GM12878 (cell line): ENCODE data around the gene DRD3. TPM values are rescaled to one million over a fixed set of nuclear protein-coding genes. Genes with fewer than 3 reads are reported as not detected.

ENCODE experiments used
- ATAC-seq: fragments of 200-7000 bp; cut with Tn5 transposase; 3 replicates; pipeline ENCODE4 v1.9.1; 2020; ENCODE audit warnings: mild to moderate bottlenecking, moderate library complexity
- BruUV-seq: library from RNA; stranded (reverse); fragments of 400-500 nt; replicated peaks from 2 replicates; lab custom pipeline; 2021; lab: Mats Ljungman, UMichigan
- CTCF ChIA-PET: fragments of 300-600 bp; sonication (Branson Sonifier 250); formaldehyde crosslinking; extraction: SDS; loops from one replicate; lab custom pipeline; 2021; ENCODE audit warnings: inconsistent platforms; lab: Yijun Ruan, JAX
- POLR2A ChIA-PET: fragments of 350-600 bp; formaldehyde crosslinking; extraction: SDS; loops from one replicate; lab custom pipeline; 2021; ENCODE audit warnings: inconsistent platforms; lab: Charles Lee
- RAD21 ChIA-PET: fragments of 300-600 bp; sonication (Branson Sonifier 250); formaldehyde crosslinking; loops from one replicate; lab custom pipeline; 2023; ENCODE audit warnings: antibody characterized with exemption; ENCODE audit not compliant: unreplicated experiment; lab: Charles Lee
- SMC1A ChIA-PET: fragments of 300-600 bp; sonication (Branson Sonifier 250); formaldehyde crosslinking; loops from one replicate; lab custom pipeline; 2023; ENCODE audit not compliant: unreplicated experiment, uncharacterized antibody; lab: Charles Lee
- DNase-seq: peaks from one replicate; pipeline ENCODE4 v3.0.0-alpha.2; 2011; ENCODE audit warnings: low read depth, low spot score
- FAIRE-seq: peaks from 3 replicates; lab custom pipeline; 2011; peaks lifted over from hg19 to GRCh38; lab: Jason Lieb, UNC
- H2AFZ ChIP-seq: 2 replicates; pipeline ENCODE4 v1.6.0; 2011; ENCODE audit warnings: low read depth, low read length, control low read depth; ENCODE audit not compliant: control insufficient read depth
- H3K27ac ChIP-seq: 2 replicates; pipeline ENCODE4 v1.5.1; 2011; ENCODE audit warnings: control low read depth; ENCODE audit not compliant: control insufficient read depth, insufficient read depth
- H3K27me3 ChIP-seq, 2 experiments: replicated peaks in 1 of 2; 2 replicates each; pipeline versions ENCODE4 v1.6.0 to v1.6.1; 2011; ENCODE audit warnings: low read length in 1 of 2; ENCODE audit not compliant: control insufficient read depth in 2 of 2, insufficient read depth in 2 of 2
- H3K36me3 ChIP-seq, 2 experiments: 2 replicates each; pipeline ENCODE4 v1.5.1; 2011; ENCODE audit warnings: low read length in 1 of 2; ENCODE audit not compliant: control insufficient read depth in 2 of 2, insufficient read depth in 2 of 2
- H3K4me1 ChIP-seq: 2 replicates; pipeline ENCODE4 v1.6.1; 2011; ENCODE audit warnings: mild to moderate bottlenecking, low read length, moderate library complexity, mixed read lengths; ENCODE audit not compliant: control insufficient read depth, insufficient read depth
- H3K4me2 ChIP-seq: 2 replicates; pipeline ENCODE4 v1.6.0; 2011; ENCODE audit warnings: control low read depth; ENCODE audit not compliant: control insufficient read depth, insufficient read depth
- H3K4me3 ChIP-seq: fragments of 200-600 bp; sonication (generic); 2 replicates; pipeline ENCODE4 v1.5.1; 2016
- H3K79me2 ChIP-seq: 2 replicates; pipeline ENCODE4 v1.6.0; 2011; ENCODE audit warnings: low read length; ENCODE audit not compliant: control insufficient read depth, insufficient read depth
- H3K9ac ChIP-seq: 2 replicates; pipeline ENCODE4 v1.8.0; 2011; ENCODE audit warnings: low read length, control low read depth, mixed read lengths; ENCODE audit not compliant: control insufficient read depth, insufficient read depth
- H3K9me3 ChIP-seq: replicated peaks from 3 replicates; pipeline ENCODE4 v1.5.1; 2011; ENCODE audit warnings: mild to moderate bottlenecking, low read length; ENCODE audit not compliant: control insufficient read depth, insufficient read depth
- H4K20me1 ChIP-seq: 2 replicates; pipeline ENCODE4 v1.6.0; 2011; ENCODE audit not compliant: control insufficient read depth, insufficient read depth
- ASH2L ChIP-seq: fragments of 300-600, 200-600 bp; sonication (generic); IDR thresholded peaks from 2 replicates; pipeline ENCODE4 v1.6.1; 2017; ENCODE audit warnings: low read depth, mild to moderate bottlenecking, borderline replicate concordance
- BRCA1 ChIP-seq: IDR thresholded peaks from 2 replicates; pipeline ENCODE4 v1.6.1; 2011; ENCODE audit warnings: low read depth, low read length, improper control_type of control experiment
- E2F8 ChIP-seq: fragments of 450-650 bp; IDR thresholded peaks from 2 replicates; pipeline ENCODE4 v1.6.1; 2018; ENCODE audit warnings: mild to moderate bottlenecking, low read depth, moderate library complexity; ENCODE audit not compliant: partially characterized antibody
- FOXK2 ChIP-seq: fragments of 450-650 bp; IDR thresholded peaks from 2 replicates; pipeline ENCODE4 v1.6.1; 2017; ENCODE audit warnings: mild to moderate bottlenecking, moderate library complexity
- GATAD2B ChIP-seq: fragments of 450-650 bp; conservative IDR thresholded peaks from 2 replicates; pipeline ENCODE4 v1.6.1; 2017; ENCODE audit warnings: low read depth, mild to moderate bottlenecking, moderate library complexity
- IRF4 ChIP-seq: IDR thresholded peaks from 2 replicates; pipeline ENCODE4 v1.6.1; 2011; ENCODE audit warnings: low read depth, low read length
- JUND ChIP-seq: IDR thresholded peaks from 2 replicates; pipeline ENCODE4 v1.6.1; 2012; ENCODE audit warnings: low read depth, mild to moderate bottlenecking, low read length, improper control_type of control experiment, moderate library complexity
- NFIC ChIP-seq: IDR thresholded peaks from 2 replicates; pipeline ENCODE4 v1.6.1; 2012; ENCODE audit warnings: low read depth, mild to moderate bottlenecking, inconsistent platforms, low read length, moderate library complexity
- NR2C1 ChIP-seq: fragments of 450-650 bp; IDR thresholded peaks from 2 replicates; pipeline ENCODE4 v1.6.1; 2017; ENCODE audit warnings: antibody characterized with exemption, mild to moderate bottlenecking, moderate library complexity
- POU2F2 ChIP-seq: IDR thresholded peaks from 3 replicates; pipeline ENCODE4 v1.6.1; 2011; ENCODE audit warnings: low read depth, mild to moderate bottlenecking, low read length, borderline replicate concordance
- SKIL ChIP-seq: fragments of 450-650 bp; IDR thresholded peaks from 2 replicates; pipeline ENCODE4 v1.6.1; 2017; ENCODE audit warnings: mild to moderate bottlenecking, low read depth, inconsistent platforms; ENCODE audit not compliant: poor library complexity, severe bottlenecking
- STAT3 ChIP-seq: IDR thresholded peaks from 2 replicates; pipeline ENCODE4 v1.6.1; 2011; ENCODE audit warnings: low read depth, low read length, improper control_type of control experiment
- YBX1 ChIP-seq: fragments of 450-650 bp; IDR thresholded peaks from 2 replicates; pipeline ENCODE4 v1.6.1; 2016; ENCODE audit warnings: antibody characterized with exemption
- ZNF274 ChIP-seq: IDR thresholded peaks from one replicate; pipeline ENCODE4 v1.8.0; 2011; ENCODE audit not compliant: insufficient read length, insufficient read depth
- in situ Hi-C: fragments of 300-500 bp; cut with MboI; formaldehyde crosslinking; loops from 9 replicates; pipeline ENCODE4 v1.14.3; 2018; ENCODE audit warnings: mixed read lengths
- intact Hi-C: fragments of 100-400 bp; cut with micrococcal nuclease; formaldehyde crosslinking; loops from one replicate; pipeline ENCODE4 v1.14.2; 2022; ENCODE audit not compliant: unreplicated experiment
- polyA plus RNA-seq, 11 experiments: library from polyadenylated mRNA; depleted of rRNA in 4 of 11; unstranded in 6 of 11; stranded (reverse) in 5 of 11; fragments of >200 nt; fragmentation: Nextera tagmentation in 4 of 11; fragmentation: Illumina TruSeq in 1 of 11; extraction: Ambion mirVana in 4 of 11; extraction: Trizol in 1 of 11; gene quantifications; 1 replicate in 1 of 11; 2 replicates in 10 of 11; pipeline versions ENCODE4 v1.2.1 to v1.2.3, GENCODE V29; 2011 to 2016; ENCODE audit warnings: inconsistent platforms in 2 of 11, missing spikeins in 2 of 11, low read depth in 1 of 11
- total RNA-seq, 4 experiments: library from RNA; depleted of rRNA in 3 of 4; stranded (reverse); fragments of >200 nt in 3 of 4; fragmentation: Illumina TruSeq in 1 of 4; extraction: Trizol in 1 of 4; gene quantifications; 2 replicates each; pipeline versions ENCODE4 v1.2.1 to v1.2.3, GENCODE V29; 2013 to 2021
- TF ChIP-seq, protein P1 (sequence below): IDR thresholded peaks from 2 replicates; pipeline ENCODE4 v1.6.1; 2012; ENCODE audit warnings: low read depth, low read length, improper control_type of control experiment
- TF ChIP-seq, protein P2 (sequence below): fragments of 450-650 bp; IDR thresholded peaks from 2 replicates; pipeline ENCODE4 v1.6.1; 2014; ENCODE audit warnings: mild to moderate bottlenecking
- TF ChIP-seq, protein P3 (sequence below): fragments of 150-350 bp; IDR thresholded peaks from 2 replicates; pipeline ENCODE4 v1.6.1; 2014; ENCODE audit warnings: mild to moderate bottlenecking, low read depth, low read length

DRD3 gene
- total and polyA plus RNA-seq, 10 of the 15 experiments (the other 5 are each of a cell fraction or from before 2014, with no cell fraction given), result not detected

- no peak for TF ChIP-seq ASH2L
- no peak for TF ChIP-seq E2F8
- no peak for TF ChIP-seq BRCA1
- no peak for TF ChIP-seq ZNF274
- TF ChIP-seq IRF4, result no peak
- TF ChIP-seq NFIC, result no peak
- TF ChIP-seq, protein P1, sequence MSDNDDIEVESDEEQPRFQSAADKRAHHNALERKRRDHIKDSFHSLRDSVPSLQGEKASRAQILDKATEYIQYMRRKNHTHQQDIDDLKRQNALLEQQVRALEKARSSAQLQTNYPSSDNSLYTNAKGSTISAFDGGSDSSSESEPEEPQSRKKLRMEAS, result no peak
- no peak for TF ChIP-seq YBX1
- TF ChIP-seq FOXK2, result no peak
- no peak for TF ChIP-seq JUND
- TF ChIP-seq NR2C1, result no peak
- TF ChIP-seq, all 136 proteins: peak for 0
These were observed 95.7 kb downstream of the DRD3 start (continued) for GRCh38 chr3:114083112-114083511.

DNA sequence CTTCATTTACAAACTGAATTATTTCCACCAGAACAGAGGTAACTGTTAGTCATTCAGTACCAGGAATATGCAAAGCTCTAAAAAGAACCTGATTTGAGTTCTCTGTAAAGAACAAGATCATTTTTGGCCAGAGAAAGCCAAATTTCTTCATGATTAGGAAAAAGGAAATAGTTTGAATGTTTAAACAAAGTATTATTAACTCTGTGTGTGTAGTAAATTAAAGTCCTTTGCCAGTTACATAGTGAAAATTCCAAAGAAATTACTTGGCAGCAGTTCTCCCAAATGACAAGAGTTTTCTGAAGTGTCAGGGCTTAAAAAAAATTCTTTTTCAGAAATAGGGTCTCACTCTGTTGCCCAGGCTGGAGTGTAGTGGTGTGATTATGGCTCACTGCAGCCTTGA is 97.8 kb downstream of the DRD3 start:
- no peak for DNase-seq
- no peaks in the 10 kb centered on the region for H3K27me3 ChIP-seq
- no peak overlapping the region for H3K27ac ChIP-seq
- H3K36me3 ChIP-seq, result peaks cover 12 to 30% of the 10 kb centered on the region in 2 experiments
- RAD21 ChIA-PET, result no interaction called here
- H2AFZ ChIP-seq, result no peak overlapping the region
- H3K9me3 ChIP-seq, result no peaks in the 10 kb centered on the region
- TF ChIP-seq STAT3 (no peak), GATAD2B (no peak), POU2F2 (no peak), SKIL (no peak)
- TF ChIP-seq, protein P2, sequence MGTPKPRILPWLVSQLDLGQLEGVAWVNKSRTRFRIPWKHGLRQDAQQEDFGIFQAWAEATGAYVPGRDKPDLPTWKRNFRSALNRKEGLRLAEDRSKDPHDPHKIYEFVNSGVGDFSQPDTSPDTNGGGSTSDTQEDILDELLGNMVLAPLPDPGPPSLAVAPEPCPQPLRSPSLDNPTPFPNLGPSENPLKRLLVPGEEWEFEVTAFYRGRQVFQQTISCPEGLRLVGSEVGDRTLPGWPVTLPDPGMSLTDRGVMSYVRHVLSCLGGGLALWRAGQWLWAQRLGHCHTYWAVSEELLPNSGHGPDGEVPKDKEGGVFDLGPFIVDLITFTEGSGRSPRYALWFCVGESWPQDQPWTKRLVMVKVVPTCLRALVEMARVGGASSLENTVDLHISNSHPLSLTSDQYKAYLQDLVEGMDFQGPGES, result no peak
- TF ChIP-seq, protein P3, sequence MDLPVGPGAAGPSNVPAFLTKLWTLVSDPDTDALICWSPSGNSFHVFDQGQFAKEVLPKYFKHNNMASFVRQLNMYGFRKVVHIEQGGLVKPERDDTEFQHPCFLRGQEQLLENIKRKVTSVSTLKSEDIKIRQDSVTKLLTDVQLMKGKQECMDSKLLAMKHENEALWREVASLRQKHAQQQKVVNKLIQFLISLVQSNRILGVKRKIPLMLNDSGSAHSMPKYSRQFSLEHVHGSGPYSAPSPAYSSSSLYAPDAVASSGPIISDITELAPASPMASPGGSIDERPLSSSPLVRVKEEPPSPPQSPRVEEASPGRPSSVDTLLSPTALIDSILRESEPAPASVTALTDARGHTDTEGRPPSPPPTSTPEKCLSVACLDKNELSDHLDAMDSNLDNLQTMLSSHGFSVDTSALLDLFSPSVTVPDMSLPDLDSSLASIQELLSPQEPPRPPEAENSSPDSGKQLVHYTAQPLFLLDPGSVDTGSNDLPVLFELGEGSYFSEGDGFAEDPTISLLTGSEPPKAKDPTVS, result no peak
- no peaks in the 10 kb centered on the region for H3K79me2 ChIP-seq
- no peaks in the 10 kb centered on the region for H4K20me1 ChIP-seq
- CTCF ChIA-PET, result interaction anchor here (0.7 to 1.1 kb wide), 2 partner anchors 18 to 337 kb away, joined by 3 to 6 read pairs; no protein-coding TSS in a partner anchor
- BruUV-seq, result no TSS peak
- no peak overlapping the region for H3K9ac ChIP-seq
- POLR2A ChIA-PET, result no interaction called here
- no peak for ATAC-seq
- SMC1A ChIA-PET, result no interaction called here
- FAIRE-seq, result no peak
- intact Hi-C loops (no loop called here), in situ Hi-C loops (no loop called here)
- H3K4me3 ChIP-seq, result no peak overlapping the region
- H3K4me1 ChIP-seq, result no peaks in the 10 kb centered on the region
- H3K4me2 ChIP-seq, result no peak overlapping the region
